Dedifferentiated amniotic fluid mesenchymal stem cell (primary cell): ENCODE data around the gene ABCF1.

Experiments
- DNase-seq: peaks from one replicate; pipeline ENCODE4 v3.0.0-alpha.2; 2016; ENCODE audit errors: extremely low spot score

Gene ABCF1

DNA sequence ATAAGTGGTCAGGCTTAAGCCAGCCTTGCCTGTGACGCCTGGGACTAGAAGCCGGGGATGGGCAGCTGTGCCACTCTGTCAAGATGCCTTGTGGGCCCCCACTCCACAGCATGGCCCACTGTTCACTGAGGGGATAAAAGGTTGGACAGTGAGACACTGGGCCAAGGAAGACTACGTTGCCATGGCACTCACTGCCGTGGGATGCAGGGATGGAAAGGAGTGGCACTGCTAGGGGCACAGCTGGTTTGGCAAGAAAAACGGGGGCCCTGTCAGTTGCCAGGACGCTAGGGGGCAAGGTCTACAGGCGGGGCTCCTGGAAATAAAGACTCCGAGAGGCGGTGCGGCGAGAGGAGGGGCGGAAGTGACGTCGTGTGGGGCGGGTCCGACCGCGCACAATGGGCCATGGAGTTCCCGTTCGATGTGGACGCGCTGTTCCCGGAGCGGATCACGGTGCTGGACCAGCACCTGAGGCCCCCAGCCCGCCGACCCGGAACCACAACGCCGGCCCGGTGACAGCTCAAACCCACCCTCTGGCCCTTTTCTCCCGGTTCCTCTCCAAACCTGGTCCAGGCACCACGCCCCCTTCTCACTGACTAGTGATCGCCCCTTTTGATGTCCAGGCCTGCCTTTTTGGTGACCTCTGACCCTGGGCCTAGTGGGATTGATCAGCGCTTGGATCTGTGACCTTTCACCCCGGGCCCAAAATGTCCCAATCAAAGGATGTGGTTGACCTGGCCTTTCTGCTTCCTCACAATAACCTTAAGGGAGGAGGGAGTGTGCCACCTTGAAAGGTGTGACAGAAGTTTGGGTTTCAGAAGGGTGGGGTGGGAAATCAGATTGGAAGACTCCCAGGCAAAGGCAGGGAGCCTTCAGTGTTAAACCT is 55.5 kb downstream of the ABCF1 start, which contains the start of gene ATAT1:
ATAT1 (plus strand) TSS at position 391 of the 883 bp plus-strand sequence.
- DNase-seq, result peak; percentile 77

DNA sequence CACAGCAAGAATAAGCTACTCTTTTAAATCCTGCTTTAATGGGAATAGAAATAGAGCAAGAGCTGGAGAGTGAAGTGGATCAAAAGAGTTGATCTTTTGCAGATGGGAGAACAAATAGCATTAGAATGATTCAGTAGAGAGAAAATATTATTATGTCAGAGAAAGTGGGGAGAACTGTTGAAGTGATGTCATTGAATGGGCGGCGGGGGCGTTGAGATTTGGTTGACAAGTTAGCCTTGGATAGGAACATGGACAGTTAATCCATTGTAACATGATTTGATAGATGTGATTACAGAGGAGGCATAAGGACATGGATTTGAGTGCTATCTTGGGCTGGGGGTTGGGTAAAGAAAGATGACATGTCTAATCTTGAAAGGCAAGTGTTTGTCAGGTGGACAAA is 64.6 kb downstream of the ABCF1 start:
- DNase-seq, result no peak

DNA sequence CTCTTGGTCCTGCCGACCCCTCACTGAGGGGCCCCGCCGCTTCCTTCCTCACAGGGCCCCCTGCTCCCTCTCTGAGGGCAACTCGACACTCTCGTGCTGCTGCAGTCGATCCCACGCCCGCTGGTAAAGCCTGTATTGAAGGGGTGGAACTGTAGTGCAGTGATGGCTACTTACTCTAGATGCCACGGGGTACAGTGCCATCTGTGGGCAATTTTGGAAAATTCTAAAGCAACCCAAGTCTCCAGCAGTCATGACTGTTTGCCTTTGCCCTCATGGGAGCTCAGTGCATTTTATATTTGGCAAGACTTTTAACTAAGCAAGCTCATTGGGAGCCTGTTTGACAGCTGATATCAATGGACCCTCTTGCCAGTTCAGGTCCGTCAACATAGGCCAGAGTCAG is 69.2 kb downstream of the ABCF1 start:
- DNase-seq, result no peak

DNA sequence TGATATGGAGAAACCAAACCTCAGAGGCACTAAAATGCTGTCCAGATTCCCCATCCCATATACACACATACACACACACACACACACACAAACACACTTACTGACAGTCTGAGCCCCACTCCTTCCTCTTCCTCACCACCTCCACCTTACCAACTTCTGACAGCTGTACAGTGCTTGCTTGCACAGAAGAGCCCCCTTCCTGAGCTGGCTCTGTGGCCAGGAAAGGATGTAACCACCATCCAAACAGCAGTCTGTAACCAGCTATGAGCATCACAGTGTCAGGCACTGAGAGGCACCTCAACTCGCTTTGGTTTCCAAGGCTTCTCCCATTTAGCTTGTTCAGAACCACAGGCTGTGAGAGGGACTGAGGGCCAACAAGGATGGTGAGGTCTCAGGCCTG is 69.8 kb downstream of the ABCF1 start:
- DNase-seq, result no peak
